Measurements from ENCODE around the gene DNAI1.

- TF ChIP-seq RCOR1 (IDR thresholded peaks at IDR 0.05; ENCODE audit: insufficient replicate concordance, low read length) (no peak), CTCF (conservative IDR thresholded peaks at IDR 0.05; ENCODE audit: low read depth, low read length) (no peak), MAFK (IDR thresholded peaks at IDR 0.05; ENCODE audit: low read depth, low read length) (no peak), USF2 (IDR thresholded peaks at IDR 0.05; ENCODE audit: low read depth, low read length) (no peak), MXI1 (IDR thresholded peaks at IDR 0.05; ENCODE audit: borderline replicate concordance, low read depth, low read length) (no peak), POLR2A (IDR thresholded peaks at IDR 0.05; ENCODE audit: low read depth, low read length) (no peak), RFX5 (IDR thresholded peaks at IDR 0.05; ENCODE audit: low read depth, low read length) (no peak), CEBPB (IDR thresholded peaks at IDR 0.05; ENCODE audit: low read depth, low read length) (no peak), CHD1 (IDR thresholded peaks at IDR 0.05; ENCODE audit: low read depth, low read length) (no peak), RAD21 (IDR thresholded peaks at IDR 0.05; ENCODE audit: low read length) (no peak), SMC3 (IDR thresholded peaks at IDR 0.05; ENCODE audit: low read depth, low read length) (no peak)
These were observed 57.4 kb downstream of the DNAI1 start for GRCh38 chr9:34515959-34516358.

Data from IMR-90 (cell line).